Measurements from ENCODE around the gene IL15.

DNA sequence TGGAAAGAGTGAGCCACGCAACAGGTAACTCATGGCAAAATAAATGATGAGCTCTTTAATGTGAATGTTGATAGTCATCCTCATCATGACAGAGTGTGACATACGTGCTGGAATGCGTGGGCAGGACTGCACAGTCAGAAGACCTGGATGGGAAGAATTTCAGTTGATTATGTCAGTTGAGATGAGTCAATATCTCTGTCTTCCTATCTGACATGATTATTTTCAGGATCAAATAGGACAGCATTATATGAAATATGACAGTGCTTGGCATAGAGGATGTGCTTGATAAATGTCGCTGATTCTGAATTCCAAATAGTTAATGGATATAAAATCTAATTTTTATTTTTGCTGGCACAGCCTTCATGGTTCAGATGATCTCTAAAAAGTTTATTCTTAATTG lies 95.1 kb downstream of the IL15 start:
- TF ChIP-seq, protein P1, sequence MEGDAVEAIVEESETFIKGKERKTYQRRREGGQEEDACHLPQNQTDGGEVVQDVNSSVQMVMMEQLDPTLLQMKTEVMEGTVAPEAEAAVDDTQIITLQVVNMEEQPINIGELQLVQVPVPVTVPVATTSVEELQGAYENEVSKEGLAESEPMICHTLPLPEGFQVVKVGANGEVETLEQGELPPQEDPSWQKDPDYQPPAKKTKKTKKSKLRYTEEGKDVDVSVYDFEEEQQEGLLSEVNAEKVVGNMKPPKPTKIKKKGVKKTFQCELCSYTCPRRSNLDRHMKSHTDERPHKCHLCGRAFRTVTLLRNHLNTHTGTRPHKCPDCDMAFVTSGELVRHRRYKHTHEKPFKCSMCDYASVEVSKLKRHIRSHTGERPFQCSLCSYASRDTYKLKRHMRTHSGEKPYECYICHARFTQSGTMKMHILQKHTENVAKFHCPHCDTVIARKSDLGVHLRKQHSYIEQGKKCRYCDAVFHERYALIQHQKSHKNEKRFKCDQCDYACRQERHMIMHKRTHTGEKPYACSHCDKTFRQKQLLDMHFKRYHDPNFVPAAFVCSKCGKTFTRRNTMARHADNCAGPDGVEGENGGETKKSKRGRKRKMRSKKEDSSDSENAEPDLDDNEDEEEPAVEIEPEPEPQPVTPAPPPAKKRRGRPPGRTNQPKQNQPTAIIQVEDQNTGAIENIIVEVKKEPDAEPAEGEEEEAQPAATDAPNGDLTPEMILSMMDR (IDR thresholded peaks at IDR 0.05), result no peak
- no peak for TF ChIP-seq RCOR1 (IDR thresholded peaks at IDR 0.05; ENCODE audit: low read depth, low read length)
- TF ChIP-seq POLR2A (IDR thresholded peaks at IDR 0.05; ENCODE audit: low read length), result no peak
- TF ChIP-seq, protein P2, sequence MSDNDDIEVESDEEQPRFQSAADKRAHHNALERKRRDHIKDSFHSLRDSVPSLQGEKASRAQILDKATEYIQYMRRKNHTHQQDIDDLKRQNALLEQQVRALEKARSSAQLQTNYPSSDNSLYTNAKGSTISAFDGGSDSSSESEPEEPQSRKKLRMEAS (IDR thresholded peaks at IDR 0.05), result no peak

Measured in A549 (cell line).